PFSK-1 (cell line): Measurements from ENCODE around the gene INTS11.

Experiments
- POLR2AphosphoS5 ChIP-seq: IDR thresholded peaks from 2 replicates; pipeline ENCODE4 v1.6.1; 2012; ENCODE audit warnings: low read depth, mild to moderate bottlenecking, control low read depth, low read length, moderate library complexity
- TAF1 ChIP-seq: IDR thresholded peaks from 2 replicates; pipeline ENCODE4 v1.6.1; 2012; ENCODE audit warnings: low read length, control low read depth, borderline replicate concordance; ENCODE audit not compliant: insufficient read depth
- TF ChIP-seq, protein P1 (sequence below), 2 experiments: IDR thresholded peaks; 2 replicates each; pipeline versions ENCODE4 v1.6.1 to v1.8.0; 2011 to 2012; ENCODE audit warnings: low read depth in 2 of 2, low read length in 2 of 2, control low read depth in 1 of 2, inconsistent platforms in 1 of 2, mild to moderate bottlenecking in 1 of 2, moderate library complexity in 1 of 2; ENCODE audit not compliant: insufficient read depth in 1 of 2

GRCh38 chr1:1328254-1328653 lies 3.8 kb upstream of the INTS11 start:
- TF ChIP-seq POLR2AphosphoS5, result no peak
- TF ChIP-seq, protein P1, sequence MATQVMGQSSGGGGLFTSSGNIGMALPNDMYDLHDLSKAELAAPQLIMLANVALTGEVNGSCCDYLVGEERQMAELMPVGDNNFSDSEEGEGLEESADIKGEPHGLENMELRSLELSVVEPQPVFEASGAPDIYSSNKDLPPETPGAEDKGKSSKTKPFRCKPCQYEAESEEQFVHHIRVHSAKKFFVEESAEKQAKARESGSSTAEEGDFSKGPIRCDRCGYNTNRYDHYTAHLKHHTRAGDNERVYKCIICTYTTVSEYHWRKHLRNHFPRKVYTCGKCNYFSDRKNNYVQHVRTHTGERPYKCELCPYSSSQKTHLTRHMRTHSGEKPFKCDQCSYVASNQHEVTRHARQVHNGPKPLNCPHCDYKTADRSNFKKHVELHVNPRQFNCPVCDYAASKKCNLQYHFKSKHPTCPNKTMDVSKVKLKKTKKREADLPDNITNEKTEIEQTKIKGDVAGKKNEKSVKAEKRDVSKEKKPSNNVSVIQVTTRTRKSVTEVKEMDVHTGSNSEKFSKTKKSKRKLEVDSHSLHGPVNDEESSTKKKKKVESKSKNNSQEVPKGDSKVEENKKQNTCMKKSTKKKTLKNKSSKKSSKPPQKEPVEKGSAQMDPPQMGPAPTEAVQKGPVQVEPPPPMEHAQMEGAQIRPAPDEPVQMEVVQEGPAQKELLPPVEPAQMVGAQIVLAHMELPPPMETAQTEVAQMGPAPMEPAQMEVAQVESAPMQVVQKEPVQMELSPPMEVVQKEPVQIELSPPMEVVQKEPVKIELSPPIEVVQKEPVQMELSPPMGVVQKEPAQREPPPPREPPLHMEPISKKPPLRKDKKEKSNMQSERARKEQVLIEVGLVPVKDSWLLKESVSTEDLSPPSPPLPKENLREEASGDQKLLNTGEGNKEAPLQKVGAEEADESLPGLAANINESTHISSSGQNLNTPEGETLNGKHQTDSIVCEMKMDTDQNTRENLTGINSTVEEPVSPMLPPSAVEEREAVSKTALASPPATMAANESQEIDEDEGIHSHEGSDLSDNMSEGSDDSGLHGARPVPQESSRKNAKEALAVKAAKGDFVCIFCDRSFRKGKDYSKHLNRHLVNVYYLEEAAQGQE (IDR thresholded peaks at IDR 0.05; ENCODE audit: insufficient read depth in 1 of 2, low read depth in 2 of 2, low read length in 2 of 2), result no peak
- no peak for TF ChIP-seq TAF1
